ENCODE results near the gene WASF2. TPM values are rescaled to one million over a fixed set of nuclear protein-coding genes. Genes with fewer than 3 reads are reported as not detected.

Gene WASF2
- total and polyA plus RNA-seq, 2 of the 4 experiments (the other 2 are of a cell fraction) = 7.9 to 45.4 TPM

DNA sequence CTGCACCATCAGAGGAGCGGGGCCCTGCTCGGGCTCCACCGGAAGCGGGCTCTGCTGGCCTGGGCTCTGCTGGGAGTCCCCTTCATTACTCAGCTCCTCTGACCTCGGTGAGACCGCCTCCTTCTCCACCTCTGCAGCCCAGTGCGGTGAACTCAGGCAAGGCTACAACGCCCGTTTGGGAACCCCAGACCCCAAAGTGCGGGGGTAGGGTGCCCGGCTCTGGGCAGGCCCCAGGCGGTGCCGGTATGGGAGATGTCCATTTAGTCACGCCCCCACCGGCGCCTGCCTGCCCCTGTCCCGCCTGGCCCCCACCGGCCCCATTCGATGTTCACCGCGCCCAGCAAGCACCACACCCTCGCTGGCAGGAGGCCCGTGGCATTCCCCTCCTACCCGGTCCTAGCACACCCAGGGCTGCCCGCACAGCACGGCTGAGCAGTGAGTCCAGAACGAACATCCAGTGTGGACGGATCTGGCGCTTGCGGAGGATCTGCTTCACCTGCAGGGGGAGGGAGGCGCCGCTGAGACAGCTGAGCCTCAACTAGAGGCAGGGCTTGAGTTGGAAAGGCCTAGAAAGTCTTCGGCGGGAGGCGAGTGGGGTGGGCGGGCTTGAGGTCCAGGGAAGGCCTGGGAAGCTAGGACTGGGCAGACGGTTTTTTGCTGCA is 133.2 kb downstream of the WASF2 start:
- ATAC-seq (ENCODE audit: low read depth) (no peak), DNase-seq (no peak)
- no peak overlapping the region for H3K4ac ChIP-seq (ENCODE audit: low read depth, low read length)
- no peak overlapping the region for H2AFZ ChIP-seq (replicated peaks; ENCODE audit: low read length, poor library complexity)
- no peak overlapping the region for H4K91ac ChIP-seq (ENCODE audit: insufficient read depth, low read depth, low read length)
- BruUV-seq (replicated peaks) = no TSS peak
- no peak overlapping the region for H3K18ac ChIP-seq (ENCODE audit: low read depth, low read length)
- no peak overlapping the region for H3K23ac ChIP-seq (ENCODE audit: low read depth, low read length)
- dilution Hi-C loops (cut with HindIII; ENCODE audit: low sequenced_read_pairs, unreplicated experiment) = no loop called here
- no peak overlapping the region for H4K8ac ChIP-seq (ENCODE audit: low read depth in 2 of 2, low read length in 2 of 2)
- H3K27ac ChIP-seq (ENCODE audit: insufficient read depth, low read length) = no peak overlapping the region
- ChIA-PET POLR2A (ENCODE audit: unreplicated experiment) (no interaction called here), CTCF (interaction anchor here (0.5 to 1.6 kb wide), 3 partner anchors 31 to 769 kb away, joined by 3 to 6 read pairs (median 3); no protein-coding TSS in a partner anchor)
- peaks cover 35% of the 10 kb centered on the region for H3K36me3 ChIP-seq (ENCODE audit: control insufficient read depth, insufficient read depth, low read length)
- H2BK120ac ChIP-seq (ENCODE audit: low read depth, low read length) = no peak overlapping the region
- TF ChIP-seq RAD21 (IDR thresholded peaks at IDR 0.05; ENCODE audit: low read length) = no peak
- TF ChIP-seq POLR2A (IDR thresholded peaks at IDR 0.05; ENCODE audit: low read depth, low read length) = no peak
- TF ChIP-seq CHD1 (IDR thresholded peaks at IDR 0.05; ENCODE audit: low read depth, low read length) = no peak
- no peak for TF ChIP-seq RCOR1 (IDR thresholded peaks at IDR 0.05; ENCODE audit: insufficient replicate concordance, low read length)
- no peak for TF ChIP-seq MXI1 (IDR thresholded peaks at IDR 0.05; ENCODE audit: borderline replicate concordance, low read depth, low read length)
- no peak for TF ChIP-seq MAZ (IDR thresholded peaks at IDR 0.05; ENCODE audit: borderline replicate concordance, low read depth, low read length)
- TF ChIP-seq CTCF (conservative IDR thresholded peaks at IDR 0.05; ENCODE audit: low read depth, low read length) = no peak
- no peak for TF ChIP-seq BHLHE40 (IDR thresholded peaks at IDR 0.05; ENCODE audit: low read depth, low read length)
- no peak for TF ChIP-seq MAFK (IDR thresholded peaks at IDR 0.05; ENCODE audit: low read depth, low read length)
- no peak for TF ChIP-seq RFX5 (IDR thresholded peaks at IDR 0.05; ENCODE audit: low read depth, low read length)
- no peak for TF ChIP-seq FOS (IDR thresholded peaks at IDR 0.05; ENCODE audit: low read depth, low read length)
- no peak for TF ChIP-seq ELK1 (IDR thresholded peaks at IDR 0.05; ENCODE audit: borderline replicate concordance, low read depth, low read length)
- TF ChIP-seq CEBPB (IDR thresholded peaks at IDR 0.05; ENCODE audit: low read depth, low read length) = no peak
- TF ChIP-seq SMC3 (IDR thresholded peaks at IDR 0.05; ENCODE audit: low read depth, low read length) = no peak
- no peak for TF ChIP-seq NFE2L2 (IDR thresholded peaks at IDR 0.05; ENCODE audit: low read depth, low read length)
- TF ChIP-seq USF2 (IDR thresholded peaks at IDR 0.05; ENCODE audit: low read depth, low read length) = no peak
- H2AK9ac ChIP-seq (replicated peaks; ENCODE audit: low read depth, low read length, poor library complexity) = no peak overlapping the region
- no peak overlapping the region for H2BK15ac ChIP-seq (ENCODE audit: low read depth, low read length)
- H4K20me1 ChIP-seq (ENCODE audit: insufficient read depth, low read length) = no peaks in the 10 kb centered on the region
- no peaks in the 10 kb centered on the region for H3K9me1 ChIP-seq (ENCODE audit: insufficient read depth, low read length)
- no peaks in the 10 kb centered on the region for H3K79me1 ChIP-seq (ENCODE audit: low read depth in 1 of 2, low read length in 2 of 2)
- no peak overlapping the region for H3K4me2 ChIP-seq (ENCODE audit: low read depth, low read length)
- intact Hi-C loops (cut with micrococcal nuclease) = loop anchor here (1.0 kb wide), 1 partner anchor 39 kb away; no protein-coding TSS in a partner anchor
- H3K56ac ChIP-seq (ENCODE audit: extremely low read depth, insufficient read depth, low read length) = no peak overlapping the region
- no peak overlapping the region for H3K14ac ChIP-seq (replicated peaks; ENCODE audit: low read depth, low read length)
- no peak overlapping the region for H2BK5ac ChIP-seq (ENCODE audit: low read depth, low read length, poor library complexity, severe bottlenecking)
- in situ Hi-C loops (cut with MboI; ENCODE audit: low sequenced_read_pairs) = no loop called here
- no peaks in the 10 kb centered on the region for H3K27me3 ChIP-seq (ENCODE audit: control insufficient read depth, insufficient read depth, low read length)
- H2BK20ac ChIP-seq (ENCODE audit: low read depth, low read length) = no peak overlapping the region
- no peak overlapping the region for H2AK5ac ChIP-seq (ENCODE audit: low read depth, low read length)
- H3K4me1 ChIP-seq (ENCODE audit: control insufficient read depth, insufficient read depth, low read length) = no peaks in the 10 kb centered on the region
- H4K5ac ChIP-seq (ENCODE audit: low read depth, low read length) = no peak overlapping the region
- 82% methylated on average over 22 of the region's 37 CpGs; no CpG with 5 or more reads in 1 of the 2 experiments for WGBS, 2 experiments (ENCODE audit: extremely low coverage in 2 of 2, insufficient read length in 1 of 2)
- H3K9me3 ChIP-seq (ENCODE audit: control insufficient read depth, insufficient read depth, low read length) = no peaks in the 10 kb centered on the region
- H3K4me3 ChIP-seq (ENCODE audit: insufficient read depth, low read depth, low read length) = no peak overlapping the region
- no peak overlapping the region for H3K9ac ChIP-seq (ENCODE audit: low read depth, low read length)
